H9 (cell line): ENCODE results near the gene KCNAB2. TPM values are rescaled to one million over a fixed set of nuclear protein-coding genes. Genes with fewer than 3 reads are reported as not detected.

Source experiments
- DNase-seq: peaks from one replicate; pipeline ENCODE4 v3.0.0-alpha.2; 2017
- H2AFZ ChIP-seq: one replicate; pipeline ENCODE4 v1.6.1; 2013; ENCODE audit warnings: mild to moderate bottlenecking, low read length, control low read depth, moderate library complexity
- H2AK5ac ChIP-seq: 2 replicates; pipeline ENCODE4 v1.6.1; 2013; ENCODE audit warnings: low read length, control low read depth, mixed read lengths; ENCODE audit not compliant: insufficient read length
- H2BK120ac ChIP-seq: one replicate; pipeline ENCODE4 v1.6.1; 2013; ENCODE audit warnings: low read depth, mild to moderate bottlenecking, low read length, control low read depth, inconsistent platforms; ENCODE audit not compliant: poor library complexity, severe bottlenecking
- H2BK12ac ChIP-seq: 2 replicates; pipeline ENCODE4 v1.6.1; 2013; ENCODE audit warnings: low read length, control low read depth, mixed read lengths, low read depth; ENCODE audit not compliant: insufficient read length
- H2BK15ac ChIP-seq: 2 replicates; pipeline ENCODE4 v1.6.1; 2013; ENCODE audit warnings: low read depth, low read length, control low read depth
- H2BK20ac ChIP-seq: one replicate; pipeline ENCODE4 v1.6.1; 2013; ENCODE audit warnings: low read depth, mild to moderate bottlenecking, low read length, control low read depth, inconsistent platforms; ENCODE audit not compliant: poor library complexity, severe bottlenecking
- H2BK5ac ChIP-seq: 2 replicates; pipeline ENCODE4 v1.6.1; 2013; ENCODE audit warnings: low read length, control low read depth, mixed read lengths; ENCODE audit not compliant: insufficient read length
- H3K14ac ChIP-seq: 2 replicates; pipeline ENCODE4 v1.6.1; 2013; ENCODE audit warnings: low read length, control low read depth; ENCODE audit not compliant: insufficient read depth
- H3K18ac ChIP-seq: 2 replicates; pipeline ENCODE4 v1.6.1; 2013; ENCODE audit warnings: low read depth, mild to moderate bottlenecking, mixed read lengths, low read length, control low read depth; ENCODE audit not compliant: insufficient read length
- H3K23ac ChIP-seq: 2 replicates; pipeline ENCODE4 v1.6.1; 2013; ENCODE audit warnings: low read length, control low read depth, mixed read lengths, low read depth; ENCODE audit not compliant: insufficient read length
- H3K23me2 ChIP-seq: 2 replicates; pipeline ENCODE4 v1.6.1; 2013; ENCODE audit warnings: low read depth, mild to moderate bottlenecking, mixed read lengths, low read length, control low read depth; ENCODE audit not compliant: insufficient read length, poor library complexity, severe bottlenecking
- H3K27ac ChIP-seq: 2 replicates; pipeline ENCODE4 v1.5.1; 2013; ENCODE audit warnings: low read length, control low read depth, mixed read lengths, low read depth; ENCODE audit not compliant: insufficient read length
- H3K27me3 ChIP-seq: 2 replicates; pipeline ENCODE4 v1.6.1; 2013; ENCODE audit warnings: low read length, control low read depth, inconsistent platforms; ENCODE audit not compliant: insufficient read depth
- H3K4ac ChIP-seq: 2 replicates; pipeline ENCODE4 v1.6.1; 2013; ENCODE audit warnings: low read depth, mild to moderate bottlenecking, control low read depth, inconsistent platforms, low read length, moderate library complexity
- H3K4me1 ChIP-seq: 2 replicates; pipeline ENCODE4 v1.6.1; 2013; ENCODE audit warnings: low read length, control low read depth, inconsistent platforms; ENCODE audit not compliant: insufficient read depth
- H3K4me2 ChIP-seq: 2 replicates; pipeline ENCODE4 v1.6.1; 2013; ENCODE audit warnings: low read length, control low read depth, mixed read lengths; ENCODE audit not compliant: insufficient read length, insufficient read depth
- H3K56ac ChIP-seq: 2 replicates; pipeline ENCODE4 v1.6.1; 2013; ENCODE audit warnings: low read depth, mild to moderate bottlenecking, mixed read lengths, low read length, control low read depth; ENCODE audit not compliant: insufficient read length
- H3K79me1 ChIP-seq: 2 replicates; pipeline ENCODE4 v1.6.1; 2013; ENCODE audit warnings: low read depth, mild to moderate bottlenecking, moderate library complexity, low read length, control low read depth, inconsistent platforms; ENCODE audit not compliant: insufficient read depth, poor library complexity, severe bottlenecking
- H3K79me2 ChIP-seq: 2 replicates; pipeline ENCODE4 v1.6.1; 2013; ENCODE audit warnings: low read length, control low read depth, inconsistent platforms; ENCODE audit not compliant: insufficient read depth
- H3K9ac ChIP-seq: 2 replicates; pipeline ENCODE4 v1.6.1; 2013; ENCODE audit warnings: low read length, control low read depth, mixed read lengths; ENCODE audit not compliant: insufficient read length; ENCODE audit errors: extremely low read depth
- H3K9me3 ChIP-seq: one replicate; pipeline ENCODE4 v1.6.1; 2013; ENCODE audit warnings: low read depth, low read length, inconsistent platforms; ENCODE audit not compliant: control insufficient read depth
- H3T11ph ChIP-seq: one replicate; pipeline ENCODE4 v1.6.1; 2013; ENCODE audit warnings: mild to moderate bottlenecking, low read length, control low read depth, inconsistent platforms
- H4K20me1 ChIP-seq: one replicate; pipeline ENCODE4 v1.6.1; 2013; ENCODE audit not compliant: control insufficient read depth, insufficient read length, insufficient read depth
- H4K5ac ChIP-seq: 2 replicates; pipeline ENCODE4 v1.6.1; 2013; ENCODE audit warnings: low read depth, mild to moderate bottlenecking, mixed read lengths, low read length, control low read depth; ENCODE audit not compliant: insufficient read length
- H4K8ac ChIP-seq: replicated peaks from 2 replicates; pipeline ENCODE4 v1.6.1; 2013; ENCODE audit warnings: low read length, control low read depth, mixed read lengths, low read depth; ENCODE audit not compliant: insufficient read length
- H4K91ac ChIP-seq: 2 replicates; pipeline ENCODE4 v1.6.1; 2013; ENCODE audit warnings: low read depth, mild to moderate bottlenecking, moderate library complexity, mixed read lengths, low read length, control low read depth; ENCODE audit not compliant: insufficient read length
- H3K27ac Mint-ChIP-seq, 3 experiments: 2 replicates in 2 of 3; 3 replicates in 1 of 3; pipeline ENCODE4 v1.8.0; 2020 to 2021; ENCODE audit warnings: mixed read lengths in 3 of 3, mild to moderate bottlenecking in 1 of 3, moderate library complexity in 1 of 3
- H3K27me3 Mint-ChIP-seq: 2 replicates; pipeline ENCODE4 v1.8.0; 2021; ENCODE audit warnings: low read depth, mild to moderate bottlenecking, moderate library complexity, mixed read lengths
- H3K36me3 Mint-ChIP-seq, 3 experiments: 2 replicates in 2 of 3; 3 replicates in 1 of 3; pipeline ENCODE4 v1.8.0; 2020 to 2021; ENCODE audit warnings: low read depth in 3 of 3, mixed read lengths in 3 of 3; ENCODE audit not compliant: insufficient read depth in 1 of 3
- H3K4me1 Mint-ChIP-seq, 2 experiments: 2 replicates each; pipeline ENCODE4 v1.8.0; 2020; ENCODE audit warnings: mixed read lengths in 2 of 2
- H3K4me3 Mint-ChIP-seq, 2 experiments: 2 replicates in 1 of 2; 3 replicates in 1 of 2; pipeline ENCODE4 v1.8.0; 2020 to 2021; ENCODE audit warnings: mild to moderate bottlenecking in 2 of 2, mixed read lengths in 2 of 2, moderate library complexity in 1 of 2
- H3K9me3 Mint-ChIP-seq, 2 experiments: 2 replicates in 1 of 2; 3 replicates in 1 of 2; pipeline ENCODE4 v1.8.0; 2020; ENCODE audit warnings: mild to moderate bottlenecking in 2 of 2, mixed read lengths in 2 of 2, moderate library complexity in 1 of 2
- WGBS: extraction: QIAGEN DNeasy Blood & Tissue Kit; methylation state at CpG from one replicate; pipeline ENCODE4 v1.1.7; 2013; ENCODE audit warnings: missing lambda C conversion rate, low lambda C conversion rate, mixed read lengths; ENCODE audit not compliant: insufficient read length; ENCODE audit errors: extremely low coverage; 5-methylcytosine and 5-hydroxymethylcytosine counted together
- total RNA-seq: library from RNA; stranded (reverse); gene quantifications from 2 replicates; pipeline ENCODE4 v1.2.1, GENCODE V29; 2021
- TF ChIP-seq, protein P1 (sequence below): fragments of 200-600 bp; sonication (generic); conservative IDR thresholded peaks from 3 replicates; pipeline ENCODE4 v1.8.0; 2021; ENCODE audit warnings: antibody characterized with exemption, mild to moderate bottlenecking

Gene KCNAB2
- total RNA-seq, 1 experiment from 2014 or later = 8.3 TPM

- no peak overlapping the region for H3K27ac ChIP-seq
- H3K9ac ChIP-seq = no peak overlapping the region
- no peak overlapping the region for H3K23ac ChIP-seq
- H2BK12ac ChIP-seq = no peak overlapping the region
- Mint-ChIP-seq H3K27me3 (peaks cover 3% of the 10 kb centered on the region), H3K4me1 (no peaks in the 10 kb centered on the region; a peak in 1 of 4 replicates), H3K36me3 (no peaks in the 10 kb centered on the region), H3K27ac (no peak overlapping the region), H3K9me3 (no peaks in the 10 kb centered on the region), H3K4me3 (no peak overlapping the region)
- no peak overlapping the region for H4K91ac ChIP-seq
- H3K27me3 ChIP-seq = no peaks in the 10 kb centered on the region
- no peaks in the 10 kb centered on the region for H3K79me2 ChIP-seq
- no peak overlapping the region for H4K8ac ChIP-seq
- no CpG with 5 or more reads among the region's 5 CpGs for WGBS
- no peak overlapping the region for H2BK120ac ChIP-seq
- no peak overlapping the region for H2BK5ac ChIP-seq
- no peak overlapping the region for H3K14ac ChIP-seq
- H3K4me2 ChIP-seq = no peak overlapping the region
- no peak overlapping the region for H3T11ph ChIP-seq
- H3K23me2 ChIP-seq = no peaks in the 10 kb centered on the region
- no peaks in the 10 kb centered on the region for H3K4me1 ChIP-seq
- no peak overlapping the region for H2AFZ ChIP-seq
- DNase-seq = no peak
- no peaks in the 10 kb centered on the region for H3K9me3 ChIP-seq
- H2AK5ac ChIP-seq = no peak overlapping the region
- TF ChIP-seq, protein P1, sequence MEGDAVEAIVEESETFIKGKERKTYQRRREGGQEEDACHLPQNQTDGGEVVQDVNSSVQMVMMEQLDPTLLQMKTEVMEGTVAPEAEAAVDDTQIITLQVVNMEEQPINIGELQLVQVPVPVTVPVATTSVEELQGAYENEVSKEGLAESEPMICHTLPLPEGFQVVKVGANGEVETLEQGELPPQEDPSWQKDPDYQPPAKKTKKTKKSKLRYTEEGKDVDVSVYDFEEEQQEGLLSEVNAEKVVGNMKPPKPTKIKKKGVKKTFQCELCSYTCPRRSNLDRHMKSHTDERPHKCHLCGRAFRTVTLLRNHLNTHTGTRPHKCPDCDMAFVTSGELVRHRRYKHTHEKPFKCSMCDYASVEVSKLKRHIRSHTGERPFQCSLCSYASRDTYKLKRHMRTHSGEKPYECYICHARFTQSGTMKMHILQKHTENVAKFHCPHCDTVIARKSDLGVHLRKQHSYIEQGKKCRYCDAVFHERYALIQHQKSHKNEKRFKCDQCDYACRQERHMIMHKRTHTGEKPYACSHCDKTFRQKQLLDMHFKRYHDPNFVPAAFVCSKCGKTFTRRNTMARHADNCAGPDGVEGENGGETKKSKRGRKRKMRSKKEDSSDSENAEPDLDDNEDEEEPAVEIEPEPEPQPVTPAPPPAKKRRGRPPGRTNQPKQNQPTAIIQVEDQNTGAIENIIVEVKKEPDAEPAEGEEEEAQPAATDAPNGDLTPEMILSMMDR = no peak
- no peak overlapping the region for H2BK15ac ChIP-seq
- no peak overlapping the region for H3K4ac ChIP-seq
- H4K20me1 ChIP-seq = no peaks in the 10 kb centered on the region
- no peaks in the 10 kb centered on the region for H3K79me1 ChIP-seq
- H2BK20ac ChIP-seq = no peak overlapping the region
- H3K56ac ChIP-seq = no peak overlapping the region
- no peak overlapping the region for H4K5ac ChIP-seq
- H3K18ac ChIP-seq = no peak overlapping the region
Observed at GRCh38 chr1:6043561-6043960, 2.1 kb upstream of the KCNAB2 start.
